H54 (cell line): ENCODE measurements around the gene C1orf210.

Experiments used
- DNase-seq: peaks from one replicate; pipeline ENCODE4 v3.0.0; 2011; ENCODE audit warnings: low spot score, mixed read lengths; ENCODE audit not compliant: insufficient read length
- FAIRE-seq: peaks from 3 replicates; lab custom pipeline; 2011; peaks lifted over from hg19 to GRCh38; lab: Jason Lieb, UNC
- POLR2A ChIP-seq: IDR thresholded peaks from 2 replicates; pipeline ENCODE4 v1.6.1; 2011; ENCODE audit warnings: low read depth, mild to moderate bottlenecking, low read length

The C1orf210 gene

GRCh38 chr1:43296207-43296606 lies 10.8 kb upstream of the C1orf210 start:
- DNase-seq, result no peak
- no peak for FAIRE-seq
- no peak for TF ChIP-seq POLR2A

- no peak for TF ChIP-seq POLR2A
- no peak for DNase-seq
- FAIRE-seq, result no peak
Observed at GRCh38 chr1:43294761-43295160, 9.4 kb upstream of the C1orf210 start.

- FAIRE-seq, result peak; percentile 55
- peak; percentile 52 for DNase-seq
- no peak for TF ChIP-seq POLR2A
Observed at GRCh38 chr1:43293896-43294760, 8.7 kb upstream of the C1orf210 start.

DNA sequence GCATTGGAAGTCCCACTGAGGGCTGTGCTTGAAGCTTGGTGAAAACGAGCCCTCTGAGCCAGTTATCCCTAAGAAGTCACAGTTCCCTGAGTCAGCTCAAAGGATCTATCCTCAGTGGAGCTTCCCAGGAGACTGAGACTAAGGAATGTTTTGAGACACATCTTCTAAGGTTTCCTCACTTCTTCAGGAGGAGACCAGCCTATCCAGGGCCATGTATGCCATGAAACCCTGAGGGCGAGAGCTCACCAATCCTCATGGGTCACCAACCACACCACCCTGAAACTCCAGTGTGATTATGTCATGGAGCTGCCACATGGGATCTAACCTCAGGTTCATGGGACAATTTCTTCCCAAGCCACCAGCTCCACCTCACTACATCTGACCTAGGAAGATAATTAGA lies 7.8 kb upstream of the C1orf210 start:
- DNase-seq, result no peak
- no peak for TF ChIP-seq POLR2A
- no peak for FAIRE-seq

DNA sequence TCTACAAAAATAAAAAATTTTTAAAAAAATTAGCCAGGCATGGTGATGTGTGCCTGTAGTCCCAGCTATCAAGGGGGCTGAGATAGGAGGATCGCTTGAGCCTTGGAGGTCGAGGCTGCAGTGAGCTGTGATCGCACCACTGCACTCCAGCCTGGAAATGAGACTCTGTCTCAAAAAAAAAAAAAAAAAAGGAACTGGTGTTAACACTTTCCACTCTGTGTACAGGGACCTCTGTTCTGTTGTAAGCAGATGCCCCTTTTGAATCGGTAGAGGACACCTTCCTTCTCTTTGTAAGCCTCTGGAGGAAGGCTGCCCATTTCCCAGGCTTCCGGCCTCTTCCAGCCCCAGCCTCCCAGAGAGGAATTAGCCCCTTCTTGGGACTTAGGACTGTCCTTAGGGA lies 7.3 kb upstream of the C1orf210 start:
- DNase-seq (no peak), FAIRE-seq (no peak)
- TF ChIP-seq POLR2A, result no peak

DNA sequence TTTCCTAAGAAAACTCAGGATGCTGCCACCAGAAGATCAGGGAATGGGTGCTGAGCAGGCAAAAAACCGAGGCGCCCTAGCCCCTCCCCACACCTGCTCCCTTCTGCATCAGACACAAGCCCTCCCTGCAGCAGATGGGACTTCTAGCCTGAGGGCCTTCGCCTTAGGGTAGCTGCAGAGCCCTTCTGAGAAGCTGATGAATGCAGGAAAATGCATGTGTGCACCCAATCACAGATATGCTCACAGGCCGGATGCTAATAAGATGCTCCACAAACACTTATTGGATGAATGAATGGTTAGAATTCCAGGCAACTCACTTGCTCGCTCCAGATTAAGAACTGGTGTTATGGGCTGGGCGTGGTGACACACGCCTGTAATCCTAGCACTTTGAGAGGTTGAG lies 6.8 kb upstream of the C1orf210 start:
- no peak for TF ChIP-seq POLR2A
- DNase-seq (no peak), FAIRE-seq (no peak)

- DNase-seq (no peak), FAIRE-seq (no peak)
- no peak for TF ChIP-seq POLR2A
Observed at GRCh38 chr1:43288785-43289706, 3.7 kb upstream of the C1orf210 start.

DNA sequence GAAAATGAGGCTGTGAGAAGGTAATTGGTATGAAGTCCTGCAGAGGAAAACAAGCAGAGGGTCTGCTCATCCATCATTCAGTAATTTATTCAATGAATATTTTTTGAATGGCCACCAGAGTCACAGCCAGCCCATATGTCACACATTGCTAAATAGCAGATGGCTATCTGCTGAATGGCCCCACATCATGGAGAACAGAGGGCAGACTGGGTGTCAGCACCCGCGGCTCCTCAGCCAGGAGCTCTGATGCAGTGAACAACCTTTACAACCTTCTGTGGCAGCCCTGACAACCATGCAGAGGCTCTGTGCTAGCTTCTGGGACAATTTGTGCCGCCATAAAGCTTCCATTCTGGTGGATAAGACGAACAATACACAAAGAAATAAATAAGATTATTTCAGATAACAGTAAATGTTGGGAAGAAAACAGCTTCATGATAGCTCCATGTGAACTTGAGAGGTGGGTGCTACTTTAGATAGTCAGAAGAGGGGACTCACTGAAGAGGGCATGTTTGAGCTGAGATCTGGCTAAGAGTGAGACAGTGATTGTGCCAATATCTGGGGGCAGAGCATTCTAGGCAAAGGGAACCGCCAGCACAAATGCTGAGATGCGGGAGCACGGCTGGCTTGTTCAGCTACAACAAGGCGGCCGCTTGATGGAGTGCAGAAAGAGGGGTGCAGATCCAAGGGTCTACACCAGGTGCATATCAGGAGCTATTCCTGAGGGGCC lies 2.8 kb upstream of the C1orf210 start:
- TF ChIP-seq POLR2A, result no peak

DNA sequence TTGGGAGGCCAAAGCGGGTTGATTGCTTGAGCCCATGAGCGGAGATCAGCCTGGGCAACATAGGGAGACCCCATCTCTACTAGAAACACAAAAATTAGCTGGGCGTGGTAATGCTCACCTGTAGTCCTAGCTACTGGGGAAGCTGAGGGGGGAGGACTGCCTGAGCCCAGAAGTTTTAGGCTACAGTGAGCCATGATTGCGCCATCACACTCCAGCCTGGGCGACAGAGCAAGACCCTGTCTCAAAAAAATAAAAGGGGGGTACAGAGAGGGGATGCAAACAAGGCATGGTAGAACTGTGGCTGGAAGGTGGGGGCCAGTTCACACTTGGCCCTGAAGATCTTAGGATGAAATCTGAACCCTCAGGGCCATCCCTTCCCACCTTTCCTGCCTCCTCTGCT lies 1.2 kb upstream of the C1orf210 start:
- TF ChIP-seq POLR2A, result no peak
- no peak for FAIRE-seq
- no peak for DNase-seq

More for the DNA sequence above, 2.8 kb upstream of the C1orf210 start:
- no peak for FAIRE-seq
- no peak for DNase-seq

DNA sequence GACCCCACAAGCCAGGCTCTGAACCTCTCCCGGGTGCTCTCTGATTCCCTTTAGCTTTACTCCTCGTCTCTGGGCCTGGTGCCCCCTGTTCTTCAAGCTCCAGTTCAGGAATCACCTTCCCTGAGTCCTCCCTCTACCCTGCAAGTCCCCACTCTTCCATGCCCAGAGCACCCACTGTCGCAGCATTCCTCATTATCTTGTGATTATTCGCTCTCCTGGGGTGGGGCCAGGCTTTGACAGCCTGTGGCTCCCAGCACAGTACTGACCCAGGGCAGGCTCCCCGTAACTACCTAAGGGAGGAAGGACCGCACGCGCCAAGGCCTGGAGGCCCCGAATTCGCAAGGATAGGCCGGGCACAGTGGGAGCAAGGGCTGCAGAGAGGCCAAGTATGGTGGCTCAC lies 734 bp upstream of the C1orf210 start:
- DNase-seq, result no peak
- TF ChIP-seq POLR2A, result no peak
- no peak for FAIRE-seq

DNA sequence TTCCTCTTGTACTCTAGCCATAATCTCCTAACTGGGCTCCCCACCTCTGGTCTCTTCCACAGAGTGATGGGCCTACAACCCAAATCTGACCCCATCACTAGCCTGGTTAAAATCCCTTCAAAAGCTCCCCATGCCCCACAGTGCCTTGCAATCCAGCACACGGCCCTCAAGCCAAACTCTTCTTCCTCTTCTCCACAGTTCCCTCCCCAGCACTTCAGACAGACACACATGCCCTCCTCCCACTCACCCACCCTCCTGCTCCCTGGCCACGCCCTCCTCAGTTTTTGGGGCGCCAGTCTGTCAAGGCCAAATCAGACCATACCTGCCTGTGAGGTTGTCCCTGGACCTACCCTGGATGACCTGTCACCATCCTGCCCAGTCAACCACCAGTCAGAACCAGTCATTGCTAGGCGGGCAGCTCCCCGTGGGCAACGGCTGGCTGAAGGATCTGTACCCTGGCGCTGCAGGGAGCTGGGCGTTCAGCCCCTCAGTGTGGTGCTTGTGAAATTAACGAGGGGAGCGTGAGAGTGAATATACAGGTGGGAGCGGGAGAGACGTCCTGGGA lies 753 bp downstream of the C1orf210 start:
- no peak for TF ChIP-seq POLR2A
- no peak for FAIRE-seq
- DNase-seq, result no peak

GRCh38 chr1:43284065-43284464 lies 1.3 kb downstream of the C1orf210 start:
- FAIRE-seq (no peak), DNase-seq (no peak)
- no peak for TF ChIP-seq POLR2A
